Right atrium auricular region (tissue), 2 donors: ENCODE measurements around the gene PTPN20. TPM values are rescaled to one million over a fixed set of nuclear protein-coding genes. Genes with fewer than 3 reads are reported as not detected.
"Not testable (repeated sequence)": the region's sequence is repeated elsewhere in the genome, so short reads cannot be mapped to it uniquely, and the experiment has no call there.

ENCODE experiments used
- DNase-seq: peaks from one replicate; pipeline ENCODE4 v3.0.0-alpha.2; 2019; ENCODE audit warnings: low spot score
- H3K27ac ChIP-seq, 2 donors: fragments of 200-600 bp; sonication (generic); 1 replicate in 1 of 2; 2 replicates in 1 of 2; pipeline ENCODE4 v1.5.1; 2016 to 2019
- H3K27me3 ChIP-seq, 2 donors: fragments of 200-600 bp; sonication (generic); one replicate each; pipeline versions ENCODE4 v1.5.1 to v1.6.0; 2017 to 2019
- H3K36me3 ChIP-seq: fragments of 200-600 bp; sonication (generic); one replicate; pipeline ENCODE4 v1.5.1; 2016
- H3K4me1 ChIP-seq, 2 donors: fragments of 200-600 bp; sonication (generic); one replicate each; pipeline versions ENCODE4 v1.5.1 to v1.6.0; 2017 to 2019
- H3K4me3 ChIP-seq, 2 donors: fragments of 200-600 bp; sonication (generic); 1 replicate in 1 of 2; 2 replicates in 1 of 2; pipeline ENCODE4 v1.5.1; 2017 to 2019; ENCODE audit warnings: mild to moderate bottlenecking in 1 of 2, moderate library complexity in 1 of 2
- H3K9me3 ChIP-seq, 2 donors: fragments of 200-600 bp; sonication (generic); one replicate each; pipeline ENCODE4 v1.5.1; 2019
- total RNA-seq, 2 donors: library from RNA; depleted of rRNA; stranded (reverse); fragments of >200 nt; gene quantifications; one replicate each; pipeline ENCODE4 v1.1.0, GENCODE V29; 2016

The PTPN20 gene
- total RNA-seq, 2 donors from 2014 or later: 7.5 to 16.2 TPM

GRCh38 chr10:46925156-46925555 is 13.9 kb downstream of the PTPN20 start:
- not testable (repeated sequence) for H3K4me3 ChIP-seq, H3K9me3 ChIP-seq, H3K27ac ChIP-seq, H3K36me3 ChIP-seq, DNase-seq, H3K27me3 ChIP-seq, H3K4me1 ChIP-seq

GRCh38 chr10:46925853-46926252 is 14.6 kb downstream of the PTPN20 start:
- not testable (repeated sequence) for H3K9me3 ChIP-seq

GRCh38 chr10:46928810-46929209 is 17.6 kb downstream of the PTPN20 start:
- H3K27me3 ChIP-seq, DNase-seq, H3K4me1 ChIP-seq, H3K36me3 ChIP-seq, H3K9me3 ChIP-seq, H3K4me3 ChIP-seq, H3K27ac ChIP-seq: not testable (repeated sequence)

More at GRCh38 chr10:46925853-46926252, 14.6 kb downstream of the PTPN20 start:
- H3K4me1 ChIP-seq, H3K36me3 ChIP-seq, H3K4me3 ChIP-seq, H3K27ac ChIP-seq, DNase-seq, H3K27me3 ChIP-seq: not testable (repeated sequence)

GRCh38 chr10:46932383-46932782 is 21.2 kb downstream of the PTPN20 start:
- not testable (repeated sequence) for H3K4me1 ChIP-seq, H3K36me3 ChIP-seq, H3K27ac ChIP-seq, H3K27me3 ChIP-seq, H3K4me3 ChIP-seq, H3K9me3 ChIP-seq, DNase-seq

- not testable (repeated sequence) for DNase-seq, H3K4me3 ChIP-seq, H3K9me3 ChIP-seq, H3K4me1 ChIP-seq, H3K27ac ChIP-seq, H3K27me3 ChIP-seq, H3K36me3 ChIP-seq
Observed at GRCh38 chr10:46941091-46941490, 29.9 kb downstream of the PTPN20 start.

GRCh38 chr10:46948687-46949518 is 37.7 kb downstream of the PTPN20 start:
- H3K4me1 ChIP-seq, H3K9me3 ChIP-seq, H3K27ac ChIP-seq, DNase-seq, H3K27me3 ChIP-seq, H3K4me3 ChIP-seq, H3K36me3 ChIP-seq: not testable (repeated sequence)

GRCh38 chr10:46952540-46952939 is 41.3 kb downstream of the PTPN20 start:
- not testable (repeated sequence) for H3K36me3 ChIP-seq, DNase-seq, H3K27me3 ChIP-seq, H3K27ac ChIP-seq, H3K4me1 ChIP-seq, H3K9me3 ChIP-seq, H3K4me3 ChIP-seq

GRCh38 chr10:46960742-46961141 is 49.5 kb downstream of the PTPN20 start:
- not testable (repeated sequence) for H3K4me3 ChIP-seq, H3K36me3 ChIP-seq, H3K27ac ChIP-seq, H3K9me3 ChIP-seq, H3K27me3 ChIP-seq, H3K4me1 ChIP-seq, DNase-seq

GRCh38 chr10:46963356-46963755 is 52.1 kb downstream of the PTPN20 start:
- H3K27ac ChIP-seq, H3K4me1 ChIP-seq, H3K36me3 ChIP-seq, DNase-seq, H3K27me3 ChIP-seq, H3K9me3 ChIP-seq, H3K4me3 ChIP-seq: not testable (repeated sequence)

GRCh38 chr10:46967013-46967412 is 55.8 kb downstream of the PTPN20 start:
- not testable (repeated sequence) for DNase-seq, H3K27me3 ChIP-seq, H3K36me3 ChIP-seq, H3K27ac ChIP-seq, H3K9me3 ChIP-seq, H3K4me3 ChIP-seq, H3K4me1 ChIP-seq

GRCh38 chr10:46980223-46980622 is 69.0 kb downstream of the PTPN20 start:
- not testable (repeated sequence) for H3K27me3 ChIP-seq, H3K36me3 ChIP-seq, H3K9me3 ChIP-seq, H3K4me1 ChIP-seq, DNase-seq, H3K4me3 ChIP-seq, H3K27ac ChIP-seq

GRCh38 chr10:46987233-46987924 is 76.2 kb downstream of the PTPN20 start:
- H3K4me3 ChIP-seq, H3K9me3 ChIP-seq, H3K27ac ChIP-seq, H3K36me3 ChIP-seq, DNase-seq, H3K4me1 ChIP-seq, H3K27me3 ChIP-seq: not testable (repeated sequence)
